Osteocyte (in vitro differentiated cells): ENCODE data around the gene TSPAN14. TPM values are rescaled to one million over a fixed set of nuclear protein-coding genes. Genes with fewer than 3 reads are reported as not detected.

Source experiments
- DNase-seq: peaks from one replicate; pipeline ENCODE4 v3.0.0; 2021; ENCODE audit warnings: mixed read lengths; ENCODE audit not compliant: unreplicated experiment; ENCODE audit errors: extremely low spot score
- H3K27ac Mint-ChIP-seq: one replicate; pipeline ENCODE4 v1.8.0; 2021; ENCODE audit warnings: mild to moderate bottlenecking, mixed read lengths; ENCODE audit not compliant: unreplicated experiment
- H3K27me3 Mint-ChIP-seq: one replicate; pipeline ENCODE4 v1.8.0; 2021; ENCODE audit warnings: mixed read lengths; ENCODE audit not compliant: unreplicated experiment
- H3K36me3 Mint-ChIP-seq: one replicate; pipeline ENCODE4 v1.8.0; 2021; ENCODE audit warnings: mixed read lengths; ENCODE audit not compliant: unreplicated experiment
- H3K4me1 Mint-ChIP-seq: one replicate; pipeline ENCODE4 v1.8.0; 2021; ENCODE audit warnings: mixed read lengths; ENCODE audit not compliant: unreplicated experiment
- H3K4me3 Mint-ChIP-seq: one replicate; pipeline ENCODE4 v1.8.0; 2021; ENCODE audit warnings: mild to moderate bottlenecking, moderate library complexity, mixed read lengths; ENCODE audit not compliant: unreplicated experiment
- H3K9me3 Mint-ChIP-seq: one replicate; pipeline ENCODE4 v1.8.0; 2021; ENCODE audit warnings: mixed read lengths; ENCODE audit not compliant: unreplicated experiment
- total RNA-seq: library from RNA; stranded (reverse); gene quantifications from 2 replicates; pipeline ENCODE4 v1.2.1, GENCODE V29; 2021
- TF ChIP-seq, protein P1 (sequence below): fragments of 200-600 bp; sonication (generic); IDR thresholded peaks from 2 replicates; pipeline ENCODE4 v1.5.0; 2021; ENCODE audit warnings: antibody characterized with exemption, mild to moderate bottlenecking, moderate library complexity

The TSPAN14 gene
- total RNA-seq, 1 donor from 2014 or later: 50.7 TPM

DNA sequence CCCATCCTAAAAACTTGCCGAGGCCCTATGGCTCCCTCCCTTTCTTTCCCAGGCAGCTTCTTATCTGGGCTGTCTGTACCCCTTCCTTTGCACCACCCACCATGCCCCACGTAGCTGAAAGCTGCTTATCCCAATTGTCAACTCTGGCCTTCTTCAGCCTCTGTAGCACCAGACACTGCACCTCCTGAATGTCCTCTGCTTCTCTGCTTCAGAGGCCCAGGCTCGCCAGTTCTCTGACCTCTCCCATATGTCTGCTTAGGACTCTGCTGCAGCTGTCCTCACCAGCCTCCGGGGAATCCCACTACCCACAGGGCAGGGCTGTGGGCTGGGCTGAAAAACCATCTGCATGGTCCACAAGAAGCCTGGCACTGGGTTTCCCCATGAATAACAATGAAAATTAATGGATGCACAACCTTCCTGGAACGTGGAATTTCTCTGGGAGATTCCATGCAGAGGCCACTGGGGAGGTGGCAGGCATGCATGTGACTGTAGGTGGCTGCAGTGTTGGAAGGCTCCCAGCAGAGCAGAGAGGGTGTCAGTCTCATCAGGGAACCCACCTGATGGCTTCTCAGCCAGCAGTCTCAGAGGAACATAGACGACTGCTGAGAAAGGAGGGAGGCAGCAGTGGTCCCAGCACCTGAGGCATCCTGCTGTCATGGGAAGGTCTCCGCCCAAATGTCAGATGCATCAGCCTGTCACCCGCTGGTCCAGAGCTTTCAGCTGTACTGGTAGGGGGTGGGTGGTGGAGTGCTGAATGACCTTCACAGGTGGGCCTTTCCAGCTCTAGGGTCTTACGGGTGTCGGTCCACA lies 66.8 kb downstream of the TSPAN14 start:
- Mint-ChIP-seq H3K4me1 (no peaks in the 10 kb centered on the region), H3K36me3 (peaks cover 30% of the 10 kb centered on the region), H3K4me3 (no peak overlapping the region), H3K27me3 (peaks cover 1% of the 10 kb centered on the region), H3K9me3 (no peaks in the 10 kb centered on the region), H3K27ac (no peak overlapping the region)
- no peak for DNase-seq
- TF ChIP-seq, protein P1, sequence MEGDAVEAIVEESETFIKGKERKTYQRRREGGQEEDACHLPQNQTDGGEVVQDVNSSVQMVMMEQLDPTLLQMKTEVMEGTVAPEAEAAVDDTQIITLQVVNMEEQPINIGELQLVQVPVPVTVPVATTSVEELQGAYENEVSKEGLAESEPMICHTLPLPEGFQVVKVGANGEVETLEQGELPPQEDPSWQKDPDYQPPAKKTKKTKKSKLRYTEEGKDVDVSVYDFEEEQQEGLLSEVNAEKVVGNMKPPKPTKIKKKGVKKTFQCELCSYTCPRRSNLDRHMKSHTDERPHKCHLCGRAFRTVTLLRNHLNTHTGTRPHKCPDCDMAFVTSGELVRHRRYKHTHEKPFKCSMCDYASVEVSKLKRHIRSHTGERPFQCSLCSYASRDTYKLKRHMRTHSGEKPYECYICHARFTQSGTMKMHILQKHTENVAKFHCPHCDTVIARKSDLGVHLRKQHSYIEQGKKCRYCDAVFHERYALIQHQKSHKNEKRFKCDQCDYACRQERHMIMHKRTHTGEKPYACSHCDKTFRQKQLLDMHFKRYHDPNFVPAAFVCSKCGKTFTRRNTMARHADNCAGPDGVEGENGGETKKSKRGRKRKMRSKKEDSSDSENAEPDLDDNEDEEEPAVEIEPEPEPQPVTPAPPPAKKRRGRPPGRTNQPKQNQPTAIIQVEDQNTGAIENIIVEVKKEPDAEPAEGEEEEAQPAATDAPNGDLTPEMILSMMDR: no peak

DNA sequence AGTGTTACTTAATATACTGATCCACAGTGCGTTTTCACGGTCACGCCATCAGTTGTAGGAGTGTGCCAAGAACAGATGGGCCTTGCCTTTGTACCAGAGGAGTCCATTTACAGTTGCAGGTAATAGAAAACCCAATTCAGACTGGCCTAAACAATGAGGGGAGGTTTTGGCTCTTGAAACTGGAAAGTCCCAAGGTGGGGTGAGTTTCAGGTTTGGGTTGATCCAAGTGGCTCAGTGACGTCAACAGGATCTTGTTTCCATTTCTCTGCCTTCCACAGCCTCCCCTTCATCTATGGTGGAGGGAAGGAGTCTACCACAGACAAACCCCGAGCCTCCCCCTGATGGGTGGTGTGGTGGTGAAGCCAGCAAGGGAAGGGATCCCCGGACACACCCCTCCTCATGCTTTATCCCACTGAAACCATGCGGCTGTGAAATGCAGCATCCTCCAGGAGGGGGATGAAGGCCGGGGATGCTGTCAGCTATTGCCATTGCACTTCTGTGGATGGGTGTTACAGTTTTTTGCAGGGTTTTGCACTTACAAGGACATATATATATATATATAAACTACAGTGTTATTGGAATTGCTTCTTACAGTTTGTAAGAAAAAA lies 68.8 kb downstream of the TSPAN14 start:
- H3K9me3 Mint-ChIP-seq: no peaks in the 10 kb centered on the region
- H3K4me1 Mint-ChIP-seq: no peaks in the 10 kb centered on the region
- H3K27me3 Mint-ChIP-seq: peaks cover 2% of the 10 kb centered on the region
- DNase-seq: no peak
- H3K27ac Mint-ChIP-seq: no peak overlapping the region
- TF ChIP-seq, protein P1: no peak
- H3K36me3 Mint-ChIP-seq: peaks cover 21% of the 10 kb centered on the region
- H3K4me3 Mint-ChIP-seq: no peak overlapping the region

DNA sequence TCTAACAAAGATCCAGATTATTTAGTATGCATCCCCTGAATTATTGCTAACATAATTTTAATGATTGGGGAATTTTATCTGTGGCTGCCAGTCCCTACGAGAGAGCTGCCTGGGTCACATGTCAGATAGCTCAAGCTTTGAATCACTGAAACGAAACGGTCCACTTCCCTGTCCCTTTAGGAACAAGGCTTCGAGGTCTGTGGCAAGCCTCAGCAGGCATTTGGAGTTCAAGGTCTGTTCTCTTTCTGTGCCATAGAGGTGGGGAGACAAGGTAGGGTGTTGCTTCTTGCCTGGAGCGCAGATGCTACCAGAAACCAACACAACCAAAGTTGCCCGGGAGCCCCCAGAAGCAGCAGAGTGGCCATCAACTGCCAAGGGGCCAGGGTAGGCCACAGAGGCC lies 69.7 kb downstream of the TSPAN14 start:
- TF ChIP-seq, protein P1: no peak
- Mint-ChIP-seq H3K27me3 (peaks cover 2% of the 10 kb centered on the region), H3K4me3 (no peak overlapping the region), H3K4me1 (no peaks in the 10 kb centered on the region), H3K9me3 (no peaks in the 10 kb centered on the region), H3K36me3 (peaks cover 13% of the 10 kb centered on the region), H3K27ac (no peak overlapping the region)
- no peak for DNase-seq

DNA sequence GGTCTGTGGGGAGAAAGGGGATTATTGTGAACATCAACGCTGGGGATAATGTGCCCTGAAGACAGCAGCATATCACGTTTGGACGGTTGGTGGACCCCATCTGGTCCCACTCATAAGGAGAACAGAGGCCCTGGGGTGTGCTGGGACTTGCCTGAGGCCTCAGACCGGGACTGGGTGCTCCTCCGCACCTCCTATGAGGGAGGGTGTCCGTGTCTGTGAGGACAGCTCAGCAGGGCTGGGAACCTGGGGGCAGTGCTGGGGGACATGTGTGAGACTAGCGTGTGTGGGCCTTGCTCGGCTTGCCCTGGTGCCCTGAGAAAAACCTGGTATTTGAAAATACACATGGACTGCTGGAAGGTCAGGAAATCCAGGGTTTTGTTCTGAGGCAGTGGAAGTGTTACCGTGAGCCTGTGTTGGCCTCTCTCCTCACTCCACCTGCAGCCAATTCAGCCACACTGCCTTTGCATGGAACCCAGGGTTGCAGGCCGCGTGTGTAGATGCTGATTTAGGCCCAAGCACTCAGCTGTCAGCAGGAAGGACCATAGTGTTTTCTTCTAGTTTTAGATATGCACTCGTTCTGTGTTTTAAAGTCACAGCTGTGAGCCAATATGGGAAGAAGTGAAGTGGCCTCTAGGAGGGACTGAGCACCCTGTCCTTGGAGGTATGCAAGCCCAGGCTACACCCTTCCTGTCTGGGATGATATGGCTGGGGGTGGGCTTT lies 70.2 kb downstream of the TSPAN14 start:
- DNase-seq: no peak
- H3K9me3 Mint-ChIP-seq: no peaks in the 10 kb centered on the region
- H3K4me3 Mint-ChIP-seq: no peak overlapping the region
- H3K4me1 Mint-ChIP-seq: no peaks in the 10 kb centered on the region
- TF ChIP-seq, protein P1: no peak
- H3K27me3 Mint-ChIP-seq: peaks cover 2% of the 10 kb centered on the region
- H3K36me3 Mint-ChIP-seq: peaks cover 10% of the 10 kb centered on the region
- no peak overlapping the region for H3K27ac Mint-ChIP-seq

DNA sequence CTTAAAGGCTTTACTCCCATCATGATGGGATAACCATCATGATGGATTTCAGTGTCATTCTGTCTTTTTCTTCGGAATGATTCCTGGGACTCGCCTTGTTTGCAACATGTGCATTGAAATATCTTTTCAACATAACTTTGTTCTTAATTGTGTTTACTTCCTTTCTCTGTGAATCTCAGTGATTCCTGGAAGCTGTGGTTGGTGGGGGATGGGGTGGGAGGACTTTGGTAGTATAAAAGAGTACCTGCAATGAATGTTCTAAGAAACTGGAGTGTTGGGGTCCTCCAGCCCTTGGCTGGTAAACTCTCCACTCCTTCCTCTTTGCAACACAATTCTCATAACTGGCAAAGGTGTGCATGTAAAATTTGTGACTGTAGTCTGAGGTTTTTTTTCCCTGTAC lies 72.1 kb downstream of the TSPAN14 start:
- no peak for DNase-seq
- no peaks in the 10 kb centered on the region for H3K36me3 Mint-ChIP-seq
- no peaks in the 10 kb centered on the region for H3K4me1 Mint-ChIP-seq
- TF ChIP-seq, protein P1: no peak
- peaks cover 2% of the 10 kb centered on the region for H3K27me3 Mint-ChIP-seq
- H3K9me3 Mint-ChIP-seq: no peaks in the 10 kb centered on the region
- H3K4me3 Mint-ChIP-seq: no peak overlapping the region
- H3K27ac Mint-ChIP-seq: no peak overlapping the region
